Endothelial cell (in vitro differentiated cells): ENCODE data around the gene CPN2. TPM values are rescaled to one million over a fixed set of nuclear protein-coding genes. Genes with fewer than 3 reads are reported as not detected.

ENCODE experiments used
- DNase-seq: peaks from one replicate; pipeline ENCODE4 v3.0.0; 2021; ENCODE audit warnings: low spot score
- H3K27ac Mint-ChIP-seq: one replicate; pipeline ENCODE4 v1.8.0; 2021; ENCODE audit warnings: mixed read lengths, inconsistent platforms; ENCODE audit not compliant: unreplicated experiment
- H3K27me3 Mint-ChIP-seq: one replicate; pipeline ENCODE4 v1.8.0; 2021; ENCODE audit warnings: mild to moderate bottlenecking, moderate library complexity, mixed read lengths, inconsistent platforms; ENCODE audit not compliant: unreplicated experiment
- H3K36me3 Mint-ChIP-seq: one replicate; pipeline ENCODE4 v1.8.0; 2021; ENCODE audit warnings: mild to moderate bottlenecking, low read depth, mixed read lengths, inconsistent platforms; ENCODE audit not compliant: unreplicated experiment
- H3K4me1 Mint-ChIP-seq: one replicate; pipeline ENCODE4 v1.8.0; 2021; ENCODE audit warnings: mild to moderate bottlenecking, mixed read lengths, inconsistent platforms; ENCODE audit not compliant: unreplicated experiment
- H3K4me3 Mint-ChIP-seq: one replicate; pipeline ENCODE4 v1.8.0; 2021; ENCODE audit warnings: mild to moderate bottlenecking, mixed read lengths, inconsistent platforms; ENCODE audit not compliant: unreplicated experiment
- H3K9me3 Mint-ChIP-seq: one replicate; pipeline ENCODE4 v1.8.0; 2021; ENCODE audit warnings: mixed read lengths, inconsistent platforms; ENCODE audit not compliant: unreplicated experiment
- CTCF ChIP-seq: fragments of 200-600 bp; sonication (generic); IDR thresholded peaks from one replicate; pipeline ENCODE4 v1.5.0; 2021; ENCODE audit warnings: antibody characterized with exemption; ENCODE audit not compliant: unreplicated experiment
- total RNA-seq: library from RNA; stranded (reverse); fragmentation: NEBNext Ultra II Directional; extraction: Animal tissue kit (Norgen Biotek cat#: 25700); gene quantifications from one replicate; pipeline ENCODE4 v1.2.1, GENCODE V29; 2021; ENCODE audit not compliant: unreplicated experiment

CPN2 gene
- total RNA-seq, 1 donor from 2014 or later, result not detected

- Mint-ChIP-seq H3K27me3 (peaks cover 7% of the 10 kb centered on the region), H3K4me1 (peaks cover 6% of the 10 kb centered on the region), H3K27ac (peak overlapping the region; percentile 70), H3K36me3 (no peaks in the 10 kb centered on the region), H3K9me3 (no peaks in the 10 kb centered on the region), H3K4me3 (no peak overlapping the region)
- no peak for TF ChIP-seq CTCF
- DNase-seq, result no peak
These were observed 22.1 kb downstream of the CPN2 start for GRCh38 chr3:194328942-194329582.

GRCh38 chr3:194328053-194328657 lies 23.0 kb downstream of the CPN2 start:
- Mint-ChIP-seq H3K4me1 (peaks cover 5% of the 10 kb centered on the region), H3K36me3 (peaks cover 4% of the 10 kb centered on the region), H3K27ac (peak overlapping the region; percentile 70), H3K9me3 (no peaks in the 10 kb centered on the region), H3K27me3 (peaks cover 11% of the 10 kb centered on the region), H3K4me3 (no peak overlapping the region)
- TF ChIP-seq CTCF, result no peak
- DNase-seq, result no peak

- no peak for TF ChIP-seq CTCF
- H3K27ac Mint-ChIP-seq, result no peak overlapping the region
- no peak overlapping the region for H3K4me3 Mint-ChIP-seq
- H3K27me3 Mint-ChIP-seq, result peaks cover 8% of the 10 kb centered on the region
- DNase-seq, result no peak
- H3K36me3 Mint-ChIP-seq, result peaks cover 4% of the 10 kb centered on the region
- peaks cover 4% of the 10 kb centered on the region for H3K4me1 Mint-ChIP-seq
- no peaks in the 10 kb centered on the region for H3K9me3 Mint-ChIP-seq
These were observed 23.7 kb downstream of the CPN2 start for GRCh38 chr3:194327218-194328052.

GRCh38 chr3:194326968-194327217 lies 24.2 kb downstream of the CPN2 start:
- H3K9me3 Mint-ChIP-seq, result no peaks in the 10 kb centered on the region
- H3K4me3 Mint-ChIP-seq, result no peak overlapping the region
- H3K27me3 Mint-ChIP-seq, result peaks cover 8% of the 10 kb centered on the region
- DNase-seq, result no peak
- no peak for TF ChIP-seq CTCF
- peaks cover 6% of the 10 kb centered on the region for H3K4me1 Mint-ChIP-seq
- H3K27ac Mint-ChIP-seq, result no peak overlapping the region
- peaks cover 4% of the 10 kb centered on the region for H3K36me3 Mint-ChIP-seq
